HPDE6-E6E7 (cell line): ENCODE measurements around the gene THBD.
"Not testable (repeated sequence)": the region's sequence is repeated elsewhere in the genome, so short reads cannot be mapped to it uniquely, and the experiment has no call there.

Experiments used
- DNase-seq: peaks from one replicate; pipeline ENCODE4 v3.0.0; 2011; ENCODE audit warnings: missing footprints; ENCODE audit errors: extremely low spot score

The THBD gene

GRCh38 chr20:23035731-23036130, 13.7 kb downstream of the THBD start:
- DNase-seq: no peak

- DNase-seq: no peak
These were observed 14.5 kb downstream of the THBD start, which contains the start of gene SSTR4 for GRCh38 chr20:23034721-23035671. Gene SSTR4, plus strand, starts transcription at chr20:23035312. Its CDS starts 172 bp downstream, at chr20:23035484.

GRCh38 chr20:23033918-23034317, 15.6 kb downstream of the THBD start:
- no peak for DNase-seq

GRCh38 chr20:23032750-23033078, 16.8 kb downstream of the THBD start:
- DNase-seq: no peak

- DNase-seq: no peak
These were observed 17.3 kb downstream of the THBD start for GRCh38 chr20:23032056-23032749.

- DNase-seq: no peak
These were observed 18.1 kb downstream of the THBD start for GRCh38 chr20:23031346-23031745.

- no peak for DNase-seq
These were observed 20.1 kb downstream of the THBD start for GRCh38 chr20:23029324-23029723.

GRCh38 chr20:23028392-23028791, 21.1 kb downstream of the THBD start:
- DNase-seq: no peak

- no peak for DNase-seq
These were observed 21.8 kb downstream of the THBD start for GRCh38 chr20:23027721-23028120.

GRCh38 chr20:23025503-23025902, 24.0 kb downstream of the THBD start:
- DNase-seq: not testable (repeated sequence)

- DNase-seq: no peak
These were observed 24.8 kb downstream of the THBD start for GRCh38 chr20:23024701-23025100.

GRCh38 chr20:23023621-23024177, 25.8 kb downstream of the THBD start:
- no peak for DNase-seq

- DNase-seq: no peak
These were observed 26.6 kb downstream of the THBD start for GRCh38 chr20:23022849-23023248.

GRCh38 chr20:23021951-23022350, 27.5 kb downstream of the THBD start:
- DNase-seq: no peak

GRCh38 chr20:23021541-23021940, 27.9 kb downstream of the THBD start:
- no peak for DNase-seq

- no peak for DNase-seq
These were observed 29.0 kb downstream of the THBD start for GRCh38 chr20:23020230-23021018.

- DNase-seq: no peak
These were observed 30.1 kb downstream of the THBD start for GRCh38 chr20:23019403-23019802.

GRCh38 chr20:23018941-23019340, 30.5 kb downstream of the THBD start:
- DNase-seq: no peak

GRCh38 chr20:23018432-23018831, 31.0 kb downstream of the THBD start:
- no peak for DNase-seq

- DNase-seq: no peak
These were observed 32.0 kb downstream of the THBD start for GRCh38 chr20:23017516-23017915.

GRCh38 chr20:23013429-23013828, 36.0 kb downstream of the THBD start:
- DNase-seq: no peak
